NT2/D1 (cell line): ENCODE measurements around the gene CACNA2D3.

Experiments
- DNase-seq: peaks from one replicate; pipeline ENCODE4 v3.0.0-alpha.2; 2011; ENCODE audit warnings: low read depth, low spot score
- H3K27me3 ChIP-seq: 2 replicates; pipeline ENCODE4 v1.6.0; 2011; ENCODE audit warnings: mild to moderate bottlenecking; ENCODE audit not compliant: insufficient read length, insufficient read depth
- H3K36me3 ChIP-seq: 2 replicates; pipeline ENCODE4 v1.6.1; 2011; ENCODE audit warnings: mild to moderate bottlenecking, low read length, mixed read lengths; ENCODE audit not compliant: insufficient read depth, insufficient read length
- H3K4me1 ChIP-seq: 2 replicates; pipeline ENCODE4 v1.5.1; 2011; ENCODE audit not compliant: insufficient read depth, insufficient read length
- H3K4me3 ChIP-seq: 2 replicates; pipeline ENCODE4 v1.5.1; 2011; ENCODE audit warnings: low read depth; ENCODE audit not compliant: insufficient read length
- H3K9ac ChIP-seq: 2 replicates; pipeline ENCODE4 v1.6.0; 2011; ENCODE audit warnings: low read depth; ENCODE audit not compliant: insufficient read length
- H3K9me3 ChIP-seq: 2 replicates; pipeline ENCODE4 v1.5.1; 2011; ENCODE audit warnings: mild to moderate bottlenecking, low read length; ENCODE audit not compliant: insufficient read depth
- SUZ12 ChIP-seq: IDR thresholded peaks from 2 replicates; pipeline ENCODE4 v1.6.1; 2011; ENCODE audit not compliant: insufficient read length, insufficient read depth; ENCODE audit errors: extremely low read depth
- YY1 ChIP-seq: IDR thresholded peaks from 2 replicates; pipeline ENCODE4 v1.6.1; 2011; ENCODE audit not compliant: insufficient read length, insufficient read depth
- ZNF274 ChIP-seq: IDR thresholded peaks from 2 replicates; pipeline ENCODE4 v1.6.1; 2011; ENCODE audit warnings: mild to moderate bottlenecking, low read depth, low read length

Gene CACNA2D3

GRCh38 chr3:54337846-54338245 lies 215.5 kb downstream of the CACNA2D3 start:
- no peak overlapping the region for H3K4me3 ChIP-seq
- no peaks in the 10 kb centered on the region for H3K4me1 ChIP-seq
- no peaks in the 10 kb centered on the region for H3K36me3 ChIP-seq
- no peak for TF ChIP-seq SUZ12
- TF ChIP-seq ZNF274, result no peak
- no peak for TF ChIP-seq YY1
- H3K9me3 ChIP-seq, result no peaks in the 10 kb centered on the region
- DNase-seq, result no peak
- H3K9ac ChIP-seq, result no peak overlapping the region
- H3K27me3 ChIP-seq, result no peaks in the 10 kb centered on the region

DNA sequence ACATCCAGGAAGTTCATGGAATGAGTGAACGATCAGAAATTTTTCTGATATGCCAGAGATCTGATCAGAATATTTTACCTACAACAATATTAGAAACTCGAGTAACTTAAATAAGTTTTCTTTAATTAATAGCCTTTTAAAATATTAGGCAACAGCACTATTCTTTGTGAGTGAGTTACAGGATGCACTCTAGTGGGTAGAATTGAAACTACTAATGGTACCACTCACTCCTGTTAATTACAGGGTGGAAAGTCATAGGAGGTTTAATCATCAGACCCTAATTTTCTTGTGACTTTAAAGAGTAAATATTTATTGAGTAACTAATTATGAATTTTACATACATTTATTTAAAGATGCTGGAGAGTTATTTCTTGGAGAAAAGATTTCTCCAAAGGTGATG lies 217.3 kb downstream of the CACNA2D3 start:
- Histone ChIP-seq H3K36me3 (no peaks in the 10 kb centered on the region), H3K27me3 (no peaks in the 10 kb centered on the region), H3K4me1 (no peaks in the 10 kb centered on the region), H3K9ac (no peak overlapping the region), H3K9me3 (no peaks in the 10 kb centered on the region), H3K4me3 (no peak overlapping the region)
- no peak for DNase-seq
- TF ChIP-seq YY1 (no peak), ZNF274 (no peak), SUZ12 (no peak)

- H3K36me3 ChIP-seq, result no peaks in the 10 kb centered on the region
- no peak for DNase-seq
- H3K9ac ChIP-seq, result no peak overlapping the region
- no peaks in the 10 kb centered on the region for H3K27me3 ChIP-seq
- H3K9me3 ChIP-seq, result no peaks in the 10 kb centered on the region
- TF ChIP-seq SUZ12 (no peak), ZNF274 (no peak), YY1 (no peak)
- H3K4me3 ChIP-seq, result no peak overlapping the region
- H3K4me1 ChIP-seq, result no peaks in the 10 kb centered on the region
Measured at GRCh38 chr3:54341811-54342210, 219.5 kb downstream of the CACNA2D3 start.

- TF ChIP-seq YY1, result no peak
- no peak for TF ChIP-seq ZNF274
- TF ChIP-seq SUZ12, result no peak
- no peaks in the 10 kb centered on the region for H3K9me3 ChIP-seq
- no peak for DNase-seq
- H3K27me3 ChIP-seq, result no peaks in the 10 kb centered on the region
- no peak overlapping the region for H3K9ac ChIP-seq
- H3K4me3 ChIP-seq, result no peak overlapping the region
- H3K36me3 ChIP-seq, result no peaks in the 10 kb centered on the region
- H3K4me1 ChIP-seq, result no peaks in the 10 kb centered on the region
Measured at GRCh38 chr3:54342676-54343075, 220.3 kb downstream of the CACNA2D3 start.

- TF ChIP-seq SUZ12 (no peak), YY1 (no peak), ZNF274 (no peak)
- no peak overlapping the region for H3K4me3 ChIP-seq
- no peaks in the 10 kb centered on the region for H3K27me3 ChIP-seq
- no peaks in the 10 kb centered on the region for H3K4me1 ChIP-seq
- H3K9ac ChIP-seq, result no peak overlapping the region
- H3K9me3 ChIP-seq, result no peaks in the 10 kb centered on the region
- no peaks in the 10 kb centered on the region for H3K36me3 ChIP-seq
- DNase-seq, result no peak
Measured at GRCh38 chr3:54343495-54343894, 221.1 kb downstream of the CACNA2D3 start.

DNA sequence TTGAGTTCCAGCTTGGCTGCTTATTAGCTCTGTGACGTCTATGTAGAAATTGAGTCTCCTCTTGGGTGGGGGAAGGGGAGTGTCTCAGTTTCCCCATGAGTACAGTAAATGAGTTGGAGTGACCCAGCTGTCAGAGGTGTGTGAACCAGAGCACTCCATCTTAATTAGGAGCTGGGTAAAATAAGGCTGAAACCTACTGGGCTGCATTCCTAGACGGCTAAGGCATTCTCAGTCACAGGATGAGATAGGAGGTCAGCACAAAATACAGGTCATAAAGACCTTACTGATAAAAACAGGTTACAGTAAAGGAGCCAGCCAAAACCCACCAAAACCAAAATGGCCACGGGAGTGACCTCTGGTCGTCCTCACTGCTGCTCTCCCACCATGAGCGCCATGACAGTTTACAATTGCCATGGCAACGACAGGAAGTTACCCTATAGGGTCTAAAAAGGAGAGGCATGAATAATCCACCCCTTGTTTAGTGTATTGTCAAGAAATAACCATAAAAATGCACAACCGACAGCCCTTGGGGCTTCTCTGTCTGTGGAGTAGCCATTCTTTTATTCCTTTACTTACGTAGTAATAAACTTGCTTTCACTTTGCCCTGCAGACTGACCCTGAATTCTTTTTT lies 222.4 kb downstream of the CACNA2D3 start:
- no peaks in the 10 kb centered on the region for H3K9me3 ChIP-seq
- H3K9ac ChIP-seq, result no peak overlapping the region
- H3K27me3 ChIP-seq, result no peaks in the 10 kb centered on the region
- H3K4me3 ChIP-seq, result no peak overlapping the region
- H3K36me3 ChIP-seq, result no peaks in the 10 kb centered on the region
- TF ChIP-seq ZNF274 (no peak), SUZ12 (no peak), YY1 (no peak)
- no peak for DNase-seq
- H3K4me1 ChIP-seq, result no peaks in the 10 kb centered on the region

- H3K27me3 ChIP-seq, result no peaks in the 10 kb centered on the region
- H3K9me3 ChIP-seq, result no peaks in the 10 kb centered on the region
- H3K4me3 ChIP-seq, result no peak overlapping the region
- TF ChIP-seq YY1 (no peak), ZNF274 (no peak), SUZ12 (no peak)
- H3K9ac ChIP-seq, result no peak overlapping the region
- no peaks in the 10 kb centered on the region for H3K4me1 ChIP-seq
- DNase-seq, result no peak
- no peaks in the 10 kb centered on the region for H3K36me3 ChIP-seq
Measured at GRCh38 chr3:54345847-54346375, 223.6 kb downstream of the CACNA2D3 start.

DNA sequence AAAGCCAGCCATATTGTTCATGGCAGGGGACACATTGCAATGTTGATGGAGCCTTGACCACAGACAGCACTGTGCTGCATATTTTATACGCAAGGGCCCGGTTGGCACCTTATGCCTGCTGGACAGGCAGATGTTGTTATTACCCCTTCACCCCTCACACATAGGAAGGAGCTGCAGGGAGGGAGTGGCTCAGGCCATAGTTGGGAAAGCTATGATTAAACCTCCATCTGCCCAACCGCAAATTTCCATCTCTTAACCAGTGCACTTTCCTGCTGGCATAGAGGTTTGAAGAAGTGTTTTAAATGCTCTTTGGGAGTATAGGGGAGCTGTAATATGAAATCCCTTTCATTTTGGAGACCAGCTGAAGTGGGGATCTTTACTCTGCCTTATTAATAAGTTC lies 224.7 kb downstream of the CACNA2D3 start:
- H3K27me3 ChIP-seq, result no peaks in the 10 kb centered on the region
- TF ChIP-seq ZNF274 (no peak), SUZ12 (no peak), YY1 (no peak)
- H3K9me3 ChIP-seq, result no peaks in the 10 kb centered on the region
- no peak for DNase-seq
- no peaks in the 10 kb centered on the region for H3K4me1 ChIP-seq
- H3K4me3 ChIP-seq, result no peak overlapping the region
- no peak overlapping the region for H3K9ac ChIP-seq
- no peaks in the 10 kb centered on the region for H3K36me3 ChIP-seq
